ENCODE data around the gene RNF2.
"Not testable (repeated sequence)": the region's sequence is repeated elsewhere in the genome, so short reads cannot be mapped to it uniquely, and the experiment has no call there.

RNF2 gene

DNA sequence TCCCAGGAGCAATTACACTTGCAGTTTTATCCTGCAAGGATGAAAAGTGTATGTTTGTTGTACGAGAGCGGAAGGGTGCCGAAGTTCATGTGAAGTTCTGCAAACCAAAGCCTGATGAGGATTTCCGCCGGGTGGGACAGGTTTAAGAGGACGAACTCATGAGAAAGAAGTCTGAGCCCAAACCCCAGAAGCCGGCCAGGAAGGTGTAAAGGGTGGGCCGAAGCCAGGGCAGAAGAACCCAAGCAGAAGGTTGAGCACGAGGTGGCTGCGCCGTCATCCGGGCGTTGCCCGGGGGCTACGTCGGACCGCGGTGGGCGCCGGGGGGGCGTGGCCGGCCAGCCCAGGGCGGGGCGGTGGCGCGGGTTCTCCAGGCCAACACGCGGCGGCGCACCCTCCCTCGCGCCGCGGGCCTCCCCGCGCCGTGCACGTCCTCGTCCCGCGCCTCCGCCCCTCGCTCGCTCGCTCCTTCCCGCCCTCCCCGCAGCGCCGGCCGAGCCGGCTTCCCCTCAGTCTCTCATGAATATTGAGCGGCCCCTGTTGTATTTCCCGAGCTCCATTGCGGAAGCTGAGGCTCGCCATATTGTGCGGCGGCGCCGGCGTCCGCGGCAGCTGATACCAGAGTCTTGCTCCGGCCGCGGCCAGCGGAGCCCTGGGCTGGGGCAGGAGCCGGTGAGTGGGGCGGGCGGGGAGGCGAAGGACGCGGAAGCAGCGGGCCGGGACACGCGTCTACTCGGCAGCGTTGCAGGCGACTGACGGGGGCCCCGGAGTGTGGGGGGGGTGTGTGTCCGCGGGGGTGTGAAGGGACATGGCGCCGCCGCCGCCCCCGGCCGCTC lies at the start of gene RNF2:
TSS of gene RNF2 (plus strand) at position 578 of the 833 bp plus-strand sequence. CDS start 41,996 bp downstream, outside the sequence.
- in situ Hi-C loops (cut with HindIII; ENCODE audit: low pct_unique_long_range_greater_than_20kb, low sequenced_read_pairs) = no loop called here
- TF ChIP-seq JUND (IDR thresholded peaks at IDR 0.05; ENCODE audit: low read depth) = no peak
- peak; percentile 88 to 93 for DNase-seq (ENCODE audit: low read depth in 1 of 2, low spot score in 1 of 2)

- DNase-seq (ENCODE audit: low read depth in 1 of 2, low spot score in 1 of 2); in situ Hi-C loops (cut with HindIII; ENCODE audit: low pct_unique_long_range_greater_than_20kb, low sequenced_read_pairs): not testable (repeated sequence)
These were observed 45.4 kb upstream of the RNF2 start for GRCh38 chr1:184999974-185000373.

DNA sequence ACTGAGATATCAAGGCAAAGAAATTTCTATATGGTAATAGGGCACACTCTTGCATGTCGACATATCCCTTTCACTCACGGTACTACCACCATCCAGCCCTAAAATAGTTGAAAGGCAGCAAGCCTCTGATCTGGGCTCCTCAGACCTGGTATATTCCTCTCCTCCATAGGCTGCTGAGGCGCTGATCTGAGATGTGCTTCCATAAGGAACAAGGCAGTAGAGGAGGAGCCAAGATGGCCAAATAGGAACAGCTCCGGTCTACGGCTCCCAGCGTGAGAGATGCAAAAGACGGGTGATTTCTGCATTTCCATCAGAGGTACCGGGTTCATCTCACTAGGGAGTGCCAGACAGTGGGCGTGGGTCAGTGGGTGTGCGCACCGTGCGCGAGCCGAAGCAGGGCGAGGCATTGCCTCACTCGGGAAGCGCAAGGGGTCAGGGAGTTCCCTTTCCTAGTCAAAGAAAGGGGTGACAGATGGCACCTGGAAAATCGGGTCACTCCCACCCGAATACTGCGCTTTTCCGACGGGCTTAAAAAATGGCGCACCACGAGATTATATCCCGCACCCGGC lies 44.0 kb upstream of the RNF2 start:
- in situ Hi-C loops (cut with HindIII; ENCODE audit: low pct_unique_long_range_greater_than_20kb, low sequenced_read_pairs) = not testable (repeated sequence)
- peak; percentile 16 to 44 for DNase-seq (ENCODE audit: low read depth in 1 of 2, low spot score in 1 of 2)

GRCh38 chr1:185008838-185009237 lies 36.5 kb upstream of the RNF2 start:
- in situ Hi-C loops (cut with HindIII; ENCODE audit: low pct_unique_long_range_greater_than_20kb, low sequenced_read_pairs) = no loop called here
- no peak for DNase-seq (ENCODE audit: low read depth in 1 of 2, low spot score in 1 of 2)
- no peak for TF ChIP-seq JUND (IDR thresholded peaks at IDR 0.05; ENCODE audit: low read depth)

- no peak for TF ChIP-seq JUND (IDR thresholded peaks at IDR 0.05; ENCODE audit: low read depth)
- DNase-seq (ENCODE audit: low read depth in 1 of 2, low spot score in 1 of 2) = no peak
- in situ Hi-C loops (cut with HindIII; ENCODE audit: low pct_unique_long_range_greater_than_20kb, low sequenced_read_pairs) = no loop called here
These were observed 35.0 kb upstream of the RNF2 start for GRCh38 chr1:185010361-185010760.

DNA sequence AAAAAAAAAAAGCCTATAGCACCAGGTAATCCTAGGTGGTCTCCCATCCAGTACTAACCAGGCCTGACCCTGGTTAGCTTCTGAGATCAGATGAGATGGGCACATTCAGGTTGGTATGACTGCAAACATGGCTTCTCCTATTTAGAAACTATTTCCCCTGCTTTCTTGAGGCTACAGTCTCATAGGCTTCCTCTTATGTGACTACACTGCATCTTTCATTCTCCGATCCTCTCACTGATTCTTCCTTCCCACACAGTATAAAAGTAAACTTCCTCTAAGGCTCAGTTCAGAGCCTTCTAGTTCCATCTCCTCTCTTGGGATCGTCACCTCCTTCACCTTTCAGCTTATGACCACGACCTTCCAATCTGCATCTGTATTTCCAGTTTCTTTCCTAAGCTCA lies 30.4 kb upstream of the RNF2 start:
- no peak for DNase-seq (ENCODE audit: low read depth in 1 of 2, low spot score in 1 of 2)
- in situ Hi-C loops (cut with HindIII; ENCODE audit: low pct_unique_long_range_greater_than_20kb, low sequenced_read_pairs) = no loop called here
- no peak for TF ChIP-seq JUND (IDR thresholded peaks at IDR 0.05; ENCODE audit: low read depth)

- TF ChIP-seq JUND (IDR thresholded peaks at IDR 0.05; ENCODE audit: low read depth) = no peak
- DNase-seq (ENCODE audit: low read depth in 1 of 2, low spot score in 1 of 2) = no peak
- in situ Hi-C loops (cut with HindIII; ENCODE audit: low pct_unique_long_range_greater_than_20kb, low sequenced_read_pairs) = no loop called here
These were observed 29.7 kb upstream of the RNF2 start for GRCh38 chr1:185015631-185016030.

GRCh38 chr1:185016880-185017279 lies 28.5 kb upstream of the RNF2 start:
- DNase-seq (ENCODE audit: low read depth in 1 of 2, low spot score in 1 of 2) = no peak
- in situ Hi-C loops (cut with HindIII; ENCODE audit: low pct_unique_long_range_greater_than_20kb, low sequenced_read_pairs) = no loop called here
- no peak for TF ChIP-seq JUND (IDR thresholded peaks at IDR 0.05; ENCODE audit: low read depth)

GRCh38 chr1:185017338-185017737 lies 28.0 kb upstream of the RNF2 start:
- TF ChIP-seq JUND (IDR thresholded peaks at IDR 0.05; ENCODE audit: low read depth) = no peak
- in situ Hi-C loops (cut with HindIII; ENCODE audit: low pct_unique_long_range_greater_than_20kb, low sequenced_read_pairs) = no loop called here
- DNase-seq (ENCODE audit: low read depth in 1 of 2, low spot score in 1 of 2) = no peak

DNA sequence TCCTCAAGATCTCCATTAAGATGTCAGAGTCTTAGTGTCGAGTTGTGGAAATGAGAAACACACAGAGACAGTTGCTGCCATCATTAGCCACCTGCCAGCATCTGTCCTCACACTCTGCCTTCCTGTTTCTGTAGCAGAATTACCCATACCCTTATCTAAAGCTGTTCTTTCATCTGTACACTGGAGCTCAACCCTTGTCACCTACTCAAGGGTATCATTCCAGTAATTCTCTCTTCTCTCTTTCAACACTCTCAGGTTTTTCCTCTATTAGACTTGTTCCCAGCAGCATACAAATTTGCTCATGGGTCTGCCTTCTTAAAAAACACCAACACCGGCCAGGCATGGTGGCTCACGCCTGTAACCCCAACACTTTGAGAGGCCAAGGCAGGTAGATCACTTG lies 27.4 kb upstream of the RNF2 start:
- TF ChIP-seq JUND (IDR thresholded peaks at IDR 0.05; ENCODE audit: low read depth) = no peak
- in situ Hi-C loops (cut with HindIII; ENCODE audit: low pct_unique_long_range_greater_than_20kb, low sequenced_read_pairs) = no loop called here
- DNase-seq (ENCODE audit: low read depth in 1 of 2, low spot score in 1 of 2) = no peak

DNA sequence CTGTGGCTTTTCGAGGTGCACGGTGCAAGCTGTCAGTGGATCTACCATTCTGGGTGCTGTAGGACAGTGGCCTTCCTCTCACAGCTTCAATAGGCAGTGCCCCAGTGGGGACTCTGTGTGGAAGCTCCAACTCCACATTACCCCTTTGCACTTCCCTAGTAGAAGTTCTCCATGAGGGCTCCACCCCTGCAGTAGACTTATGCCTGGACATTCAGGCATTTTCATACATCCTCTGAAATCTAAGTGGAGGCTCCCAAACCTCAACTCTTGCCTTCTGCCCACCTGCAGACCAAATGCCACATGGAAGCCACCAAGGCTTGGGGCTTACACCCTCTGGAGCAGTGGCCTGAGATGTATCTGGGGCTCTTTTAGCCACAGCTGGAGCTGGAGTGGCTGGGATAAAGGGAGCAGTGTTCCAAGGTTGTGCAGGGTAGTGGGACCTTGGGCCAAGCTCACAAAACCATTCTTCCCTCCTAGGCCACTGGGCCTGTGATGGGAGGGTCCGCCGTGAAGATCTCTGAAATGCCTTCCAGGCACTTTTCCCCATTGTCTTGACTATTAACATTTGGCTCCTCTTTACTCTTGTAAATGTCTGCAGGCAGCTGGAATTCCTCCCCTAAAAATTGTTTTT lies 18.0 kb upstream of the RNF2 start:
- no peak for TF ChIP-seq JUND (IDR thresholded peaks at IDR 0.05; ENCODE audit: low read depth)
- in situ Hi-C loops (cut with HindIII; ENCODE audit: low pct_unique_long_range_greater_than_20kb, low sequenced_read_pairs) = no loop called here
- no peak for DNase-seq (ENCODE audit: low read depth in 1 of 2, low spot score in 1 of 2)

DNA sequence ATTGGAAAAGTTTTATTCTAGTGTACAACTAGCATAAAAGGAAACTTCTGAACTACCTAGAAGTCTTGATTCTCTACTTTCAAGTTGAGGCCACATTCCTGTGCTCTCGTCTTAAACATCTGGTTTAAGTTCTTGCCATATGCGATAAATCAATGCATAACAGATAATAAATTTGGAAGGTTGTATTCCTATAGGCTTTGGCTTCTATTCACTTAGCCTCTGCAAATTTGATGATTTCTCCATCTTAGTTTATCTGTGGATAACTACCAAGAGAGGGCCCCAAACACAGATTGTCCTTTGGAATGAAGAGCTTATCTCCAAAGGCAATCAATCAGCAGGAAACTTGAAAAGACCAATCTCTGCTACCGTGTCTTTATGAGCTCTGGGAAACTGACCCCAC lies 11.7 kb upstream of the RNF2 start:
- no peak for TF ChIP-seq JUND (IDR thresholded peaks at IDR 0.05; ENCODE audit: low read depth)
- DNase-seq (ENCODE audit: low read depth in 1 of 2, low spot score in 1 of 2) = no peak
- in situ Hi-C loops (cut with HindIII; ENCODE audit: low pct_unique_long_range_greater_than_20kb, low sequenced_read_pairs) = no loop called here

GRCh38 chr1:185035258-185035657 lies 10.1 kb upstream of the RNF2 start:
- DNase-seq (ENCODE audit: low read depth in 1 of 2, low spot score in 1 of 2) = no peak
- in situ Hi-C loops (cut with HindIII; ENCODE audit: low pct_unique_long_range_greater_than_20kb, low sequenced_read_pairs) = no loop called here
- TF ChIP-seq JUND (IDR thresholded peaks at IDR 0.05; ENCODE audit: low read depth) = no peak
